Muscle of back (tissue), 11 donors: ENCODE measurements around the gene TMC8. TPM values are rescaled to one million over a fixed set of nuclear protein-coding genes. Genes with fewer than 3 reads are reported as not detected.
"Not testable (repeated sequence)": the region's sequence is repeated elsewhere in the genome, so short reads cannot be mapped to it uniquely, and the experiment has no call there.

Experiments
- DNase-seq, 3 donors: peaks; one replicate each; pipeline versions ENCODE4 v3.0.0 to v3.0.0-alpha.2; 2013
- polyA plus RNA-seq, 10 donors: library from polyadenylated mRNA; unstranded; fragments of 120-200 nt; gene quantifications; one replicate each; pipeline ENCODE4 v1.2.1, GENCODE V29; 2013; ENCODE audit not compliant: insufficient read length in 10 of 10

TMC8 gene
- polyA plus RNA-seq, 10 donors, result 1.9 to 14.0 (median 3.0) TPM

DNA sequence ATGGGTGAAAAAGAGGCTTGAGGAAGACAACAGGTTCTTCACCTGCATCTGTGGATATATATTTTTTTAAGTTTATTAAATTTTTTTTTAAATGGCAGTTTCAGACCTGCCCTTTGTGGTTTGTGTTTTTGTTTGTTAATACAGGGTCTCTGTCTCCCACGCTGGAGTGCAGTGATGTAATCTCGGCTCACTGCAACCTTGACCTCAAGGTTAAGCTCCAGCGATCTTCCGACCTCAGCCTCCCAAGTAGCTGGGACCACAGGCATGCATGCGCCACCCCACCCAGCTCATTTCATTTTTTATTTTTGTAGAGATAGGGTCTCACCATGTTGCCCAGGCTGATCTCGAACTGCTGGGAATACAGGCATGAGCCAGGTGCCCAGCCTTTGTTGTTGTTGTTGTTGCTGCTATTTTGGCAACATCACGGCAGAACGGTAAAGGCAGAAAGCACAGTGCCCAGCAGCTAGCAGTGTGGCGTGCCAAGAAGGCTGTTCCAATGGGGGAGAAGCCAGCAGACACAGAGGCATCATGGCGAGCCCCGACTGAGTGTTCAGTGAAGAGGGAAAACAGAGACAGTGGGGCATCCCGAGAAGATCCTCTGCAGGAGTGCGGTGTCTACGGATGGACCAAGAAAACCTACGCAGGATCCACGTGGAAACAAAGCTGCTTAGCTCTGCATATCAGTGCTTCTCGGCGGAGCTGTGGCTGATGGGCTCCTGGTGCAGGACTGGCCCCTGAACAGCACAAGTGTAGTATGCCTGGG is 21.7 kb upstream of the TMC8 start:
- no peak for DNase-seq

DNA sequence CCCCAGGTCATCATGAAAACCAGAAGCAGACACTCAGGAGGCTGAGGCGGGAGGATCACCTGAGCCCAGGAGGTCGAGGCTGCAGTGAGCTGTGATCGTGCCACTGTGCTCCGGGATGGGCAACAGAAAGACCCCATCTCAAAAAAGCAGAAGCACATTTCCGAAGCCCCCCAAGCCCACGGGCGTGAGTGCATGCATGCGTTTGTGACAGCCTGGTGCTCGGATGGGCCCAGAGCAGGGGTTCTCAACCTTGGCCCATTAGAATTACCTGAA is 21.1 kb upstream of the TMC8 start:
- DNase-seq, result no peak

DNA sequence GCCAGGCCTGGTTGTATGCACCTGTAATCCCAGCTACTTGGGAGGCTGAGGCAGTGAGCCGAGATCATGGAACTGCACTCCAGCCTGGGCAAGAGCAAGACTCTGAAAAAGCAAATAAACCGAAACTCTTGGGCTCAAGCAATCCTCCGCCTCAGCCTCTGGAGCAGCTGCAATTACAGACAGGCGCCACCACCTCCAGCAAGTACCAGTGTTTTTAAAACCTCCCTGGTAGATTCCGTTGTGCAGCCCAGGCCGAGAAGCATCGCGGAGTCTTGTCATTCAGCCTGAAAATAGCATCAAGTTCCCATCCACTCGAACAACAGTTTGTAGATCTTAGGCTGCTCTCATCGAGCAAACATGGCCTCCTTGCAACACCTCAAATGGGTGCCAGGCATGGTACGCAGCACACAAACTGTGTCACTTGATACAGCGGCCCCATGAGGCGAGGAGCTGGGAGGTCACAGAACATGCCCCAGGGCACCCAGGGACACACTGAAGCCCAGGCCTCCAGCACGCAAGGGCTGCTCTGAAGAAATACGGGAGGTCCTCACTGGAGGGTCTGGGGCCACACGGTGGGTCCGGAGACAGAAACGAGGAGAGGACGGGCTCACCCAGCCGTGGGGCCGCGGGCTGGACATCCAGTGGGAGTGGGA is 20.1 kb upstream of the TMC8 start:
- no peak for DNase-seq

DNA sequence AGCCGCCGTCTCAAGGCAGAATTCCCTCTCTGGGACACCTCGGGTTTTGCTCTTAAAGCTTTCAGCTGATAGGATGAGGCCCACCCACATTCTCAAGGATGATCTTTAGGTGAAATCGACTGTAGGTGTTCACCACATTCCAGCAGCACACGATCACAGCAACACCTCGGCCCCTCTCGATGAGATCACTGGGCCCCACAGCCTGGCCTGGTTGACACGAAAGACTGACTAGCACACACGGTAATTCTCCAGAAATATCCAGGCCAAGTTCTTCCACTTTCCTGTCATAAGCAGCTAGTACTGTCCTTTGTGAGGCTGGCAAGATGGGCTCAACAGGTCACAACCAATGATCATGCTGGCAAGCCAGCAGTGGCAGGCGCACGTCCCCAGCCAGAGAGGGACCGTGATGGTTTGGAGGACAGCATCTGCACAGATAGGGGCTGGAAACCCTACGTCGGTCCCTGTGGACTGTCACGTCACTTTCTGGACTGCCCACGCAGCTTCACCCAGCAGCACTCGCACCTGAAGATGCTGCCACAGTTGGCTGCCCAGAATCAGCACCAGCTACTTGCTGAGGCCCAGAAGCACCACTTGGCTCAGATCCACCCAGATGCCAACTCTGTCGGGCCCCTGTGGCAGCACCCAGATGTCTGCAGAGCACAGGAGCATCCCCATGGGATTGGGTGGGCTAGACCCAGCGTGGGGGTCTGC is 19.4 kb upstream of the TMC8 start:
- no peak for DNase-seq

DNA sequence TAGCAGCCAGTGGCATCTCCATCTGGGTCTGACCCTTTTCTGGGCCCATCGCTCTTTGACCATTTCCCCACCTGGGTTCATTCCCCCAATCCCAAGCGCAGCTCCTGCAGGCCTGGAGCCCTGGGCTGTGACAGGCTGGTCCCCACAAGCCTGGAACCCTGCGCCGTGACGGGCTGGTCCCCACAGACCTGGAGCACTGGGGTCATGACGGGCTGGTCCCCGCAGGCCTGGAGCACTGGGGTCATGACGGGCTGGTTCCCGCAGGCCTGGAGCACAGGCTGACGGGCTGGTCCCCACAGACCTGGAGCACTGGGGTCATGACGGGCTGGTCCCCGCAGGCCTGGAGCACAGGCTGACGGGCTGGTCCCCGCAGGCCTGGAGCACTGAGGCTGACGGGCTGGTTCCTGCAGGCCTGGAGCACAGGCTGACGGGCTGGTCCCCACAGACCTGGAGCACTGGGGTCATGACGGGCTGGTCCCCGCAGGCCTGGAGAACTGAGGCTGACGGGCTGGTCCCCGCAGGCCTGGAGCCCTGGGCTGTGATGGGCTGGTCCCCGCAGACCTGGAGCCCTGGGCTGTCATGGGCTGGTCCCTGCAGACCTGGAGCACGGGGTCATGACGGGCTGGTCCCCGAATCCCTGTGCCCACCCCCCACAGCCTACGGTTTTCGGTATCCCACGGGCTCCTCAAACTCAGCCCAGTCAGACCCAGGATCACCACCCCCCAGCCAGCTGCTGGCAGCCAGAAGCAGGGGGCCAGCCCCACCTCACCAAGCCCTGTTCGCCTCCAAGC is 18.6 kb upstream of the TMC8 start:
- DNase-seq, result no peak

DNA sequence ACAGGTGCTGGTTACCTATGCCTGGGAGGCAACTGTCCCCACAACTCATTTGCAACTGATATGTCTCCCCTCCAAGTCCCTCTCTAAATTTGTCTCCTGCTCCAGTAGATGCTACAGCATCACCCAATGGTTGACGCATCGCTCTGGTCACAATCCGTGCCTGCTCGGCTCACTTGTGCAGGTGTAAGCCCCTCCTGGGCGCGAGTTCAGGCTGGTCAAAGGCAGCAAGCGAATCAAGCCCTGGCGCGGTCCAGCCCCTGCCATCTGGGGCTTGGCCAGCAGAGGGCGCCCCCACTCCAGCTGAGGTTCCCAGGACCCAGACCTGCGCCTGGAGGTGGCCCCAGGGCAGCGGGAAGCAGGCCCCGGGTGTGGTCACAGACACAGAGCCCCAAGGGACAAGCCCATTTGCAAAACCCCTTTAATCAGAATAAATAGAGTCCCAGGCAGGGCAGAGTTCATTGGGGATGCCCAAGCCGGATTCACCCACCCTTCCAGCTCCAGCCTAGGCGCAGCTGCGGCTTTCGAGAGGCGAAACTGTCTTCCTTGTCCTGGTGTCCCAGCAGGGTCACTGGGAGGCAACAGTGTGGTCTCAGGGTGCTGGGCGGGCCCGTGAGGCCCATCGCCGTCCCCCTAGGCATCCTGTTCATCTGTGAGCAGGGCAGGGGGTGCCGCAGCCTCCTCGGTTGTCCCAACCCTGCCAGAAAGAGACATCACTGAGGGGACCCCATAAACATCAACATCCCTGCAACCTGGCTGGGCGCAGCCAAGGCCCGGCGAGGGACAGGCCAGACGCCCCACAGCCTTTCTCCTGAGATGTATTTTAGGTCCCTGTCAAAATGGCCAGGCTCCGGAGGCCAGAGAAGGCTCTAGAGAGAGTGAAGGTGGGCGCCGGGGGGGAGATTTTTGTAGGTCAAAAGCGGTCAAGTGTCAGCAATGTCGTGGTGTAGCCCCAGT is 17.8 kb upstream of the TMC8 start:
- DNase-seq, result peak in 2 of 3 donors; percentile 66 to 80

DNA sequence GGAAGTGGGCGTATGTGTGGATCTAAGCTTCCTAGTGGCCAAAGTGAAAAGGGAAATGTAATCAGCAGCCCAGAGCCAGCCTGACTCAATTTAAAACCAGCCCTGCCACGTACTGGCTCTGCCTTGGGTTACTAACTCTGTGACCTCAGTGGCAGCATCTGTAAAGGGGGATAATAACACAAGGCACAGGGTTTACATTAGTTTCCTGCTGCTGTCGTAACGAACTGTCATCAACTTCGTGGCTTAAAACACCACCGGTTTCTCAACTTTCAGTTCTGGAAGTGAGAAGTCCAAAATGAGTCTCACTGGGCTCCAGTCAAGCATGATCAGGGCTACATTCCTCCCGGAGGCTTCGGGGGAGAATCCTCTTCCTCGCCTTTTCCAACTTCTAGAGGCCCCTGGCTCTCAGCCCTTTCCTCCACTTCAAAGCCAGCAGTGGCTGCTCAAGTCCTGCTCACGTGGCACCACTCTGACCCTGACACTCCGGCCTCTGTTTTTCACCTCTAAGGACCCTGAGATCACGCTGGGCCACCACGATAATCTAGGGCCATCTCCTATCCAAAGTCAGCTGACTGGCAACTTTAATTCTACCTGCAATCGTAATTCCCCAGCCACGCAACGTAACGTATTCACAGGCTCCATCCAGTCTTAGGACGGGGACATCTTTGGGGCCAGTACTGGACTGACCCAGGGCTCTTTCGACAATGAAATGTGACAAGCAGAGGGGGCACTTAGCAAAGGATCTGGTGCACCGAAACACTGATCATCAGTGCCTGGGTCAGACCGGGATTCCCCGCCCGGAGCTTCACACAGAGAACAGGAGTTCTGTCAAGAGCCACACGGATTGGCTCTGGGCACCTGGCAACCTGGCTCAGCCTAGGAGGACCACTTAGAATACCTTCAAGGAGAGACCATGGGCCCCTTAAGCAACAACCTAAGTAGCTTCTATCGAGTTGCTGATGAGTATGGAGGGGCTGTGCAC is 16.5 kb upstream of the TMC8 start:
- DNase-seq, result no peak

DNA sequence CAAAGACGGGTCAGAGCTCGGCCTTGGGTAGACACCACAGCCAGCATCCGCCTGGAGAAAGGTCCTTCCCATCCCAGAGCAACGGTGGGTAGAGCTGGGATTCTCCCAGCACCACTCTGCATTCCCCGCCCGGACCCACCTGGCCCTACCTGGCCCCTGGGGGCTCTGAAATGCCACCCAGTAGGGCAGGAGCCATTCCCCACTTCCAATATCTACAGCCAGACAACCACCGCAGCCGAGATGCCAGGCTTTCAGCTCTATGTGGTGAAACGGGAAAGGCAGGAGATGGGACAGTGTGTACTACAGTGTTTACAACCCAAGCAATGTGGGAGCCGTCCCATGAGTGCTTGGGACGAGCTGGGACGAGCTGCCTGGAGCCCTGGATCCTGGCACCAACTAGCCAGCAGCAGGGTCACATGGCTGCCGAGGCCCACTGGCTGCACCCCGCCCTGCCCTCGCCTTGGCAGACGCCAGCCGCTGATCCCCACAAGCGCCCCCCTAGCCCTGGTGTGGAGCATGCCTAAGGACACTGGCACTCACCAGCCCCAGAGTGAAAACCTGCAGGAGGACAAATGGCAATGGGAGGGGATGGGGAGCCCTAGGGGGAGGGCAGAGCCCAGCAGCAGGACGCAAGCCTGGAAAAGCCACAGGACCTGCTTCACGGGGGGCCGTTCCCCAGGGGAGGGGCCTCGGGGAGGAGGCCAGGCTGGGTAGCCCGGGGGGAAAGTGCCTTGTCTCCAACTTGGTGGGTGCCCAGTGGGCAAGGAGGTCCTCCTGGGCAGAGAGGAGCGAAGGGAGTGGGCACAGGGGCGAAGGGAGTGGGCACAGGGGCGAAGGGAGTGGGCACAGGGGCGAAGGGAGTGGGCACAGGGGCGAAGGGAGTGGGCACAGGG is 15.5 kb upstream of the TMC8 start:
- no peak for DNase-seq

DNA sequence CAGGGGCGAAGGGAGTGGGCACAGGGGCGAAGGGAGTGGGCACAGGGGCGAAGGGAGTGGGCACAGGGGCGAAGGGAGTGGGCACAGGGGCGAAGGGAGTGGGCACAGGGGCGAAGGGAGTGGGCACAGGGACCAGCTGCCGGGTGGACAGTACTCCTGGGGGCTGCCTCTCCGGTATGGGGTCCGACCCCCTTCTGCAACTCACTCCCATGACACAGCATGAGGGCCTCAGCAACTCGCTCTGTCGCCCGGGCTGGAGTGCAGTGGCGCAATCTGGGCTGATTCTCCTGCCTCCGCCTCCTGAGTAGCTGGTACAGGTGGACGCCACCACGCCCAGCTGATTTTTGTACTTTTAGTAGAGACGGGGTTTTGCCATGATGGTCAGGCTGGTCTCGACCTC is 14.8 kb upstream of the TMC8 start:
- not testable (repeated sequence) for DNase-seq

DNA sequence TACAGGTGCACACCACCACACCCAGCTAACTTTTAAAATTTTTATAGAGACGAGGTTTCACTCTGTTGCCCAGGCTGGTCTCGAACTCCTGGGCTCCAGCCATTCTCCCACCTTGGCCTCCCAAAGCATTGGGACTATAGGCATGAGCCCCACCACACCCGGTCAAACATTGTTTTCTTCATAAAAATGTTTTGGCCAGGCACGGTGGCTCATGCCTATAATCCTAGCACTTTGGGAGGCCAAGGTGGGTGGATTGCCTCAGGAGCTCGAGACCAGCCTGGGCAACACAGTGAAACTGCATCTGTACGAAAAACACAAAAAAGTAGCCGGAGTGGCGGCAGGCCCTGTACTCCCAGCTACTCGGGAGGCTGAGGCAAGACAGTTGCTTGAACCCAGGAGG is 14.2 kb upstream of the TMC8 start:
- DNase-seq, result no peak

DNA sequence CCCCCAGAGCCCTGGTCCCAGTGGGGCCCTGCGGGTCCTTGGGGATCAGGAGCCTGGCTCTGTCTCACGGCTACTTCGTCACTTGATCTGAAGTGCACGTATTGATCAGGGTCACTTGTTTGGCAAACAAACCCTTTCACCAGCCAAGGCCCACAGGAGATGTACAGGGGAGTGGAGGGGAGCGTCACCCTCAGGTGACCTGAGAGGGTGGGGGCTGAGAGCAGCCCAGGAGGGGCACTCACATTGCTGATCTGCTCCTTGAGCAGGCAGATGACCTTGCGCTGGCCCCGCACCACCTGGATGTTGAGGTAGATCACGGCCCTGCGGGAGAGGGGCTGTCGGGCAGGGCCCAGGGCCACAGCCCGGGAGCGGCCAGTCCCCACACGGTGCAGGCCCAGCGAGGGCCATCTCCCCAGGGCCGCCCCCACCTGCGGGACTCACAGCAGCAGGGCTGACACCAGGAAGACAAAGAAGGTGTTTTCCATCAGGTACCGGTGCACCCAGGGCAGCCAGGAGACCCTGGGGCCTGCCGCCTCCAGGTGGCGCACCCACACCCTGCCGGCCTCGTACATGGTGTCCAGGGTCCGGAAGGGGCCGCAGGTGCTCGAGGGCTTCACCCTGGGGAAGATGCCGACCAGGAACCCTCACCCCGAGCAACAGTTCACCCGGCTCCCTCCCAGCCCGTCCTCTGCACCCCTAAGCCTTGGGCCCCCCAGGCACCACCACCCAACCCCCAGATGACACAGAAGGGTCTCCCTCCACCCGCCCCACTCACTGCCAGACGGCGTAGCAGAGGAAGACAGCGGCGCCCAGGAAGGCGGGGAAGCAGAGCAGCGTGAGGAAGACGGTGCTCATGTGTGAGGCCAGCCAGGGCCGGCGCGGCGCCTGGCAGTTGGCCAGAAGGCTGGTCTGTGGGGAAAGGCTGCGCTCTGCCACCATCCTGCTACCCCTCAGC is 13.3 kb upstream of the TMC8 start:
- no peak for DNase-seq

DNA sequence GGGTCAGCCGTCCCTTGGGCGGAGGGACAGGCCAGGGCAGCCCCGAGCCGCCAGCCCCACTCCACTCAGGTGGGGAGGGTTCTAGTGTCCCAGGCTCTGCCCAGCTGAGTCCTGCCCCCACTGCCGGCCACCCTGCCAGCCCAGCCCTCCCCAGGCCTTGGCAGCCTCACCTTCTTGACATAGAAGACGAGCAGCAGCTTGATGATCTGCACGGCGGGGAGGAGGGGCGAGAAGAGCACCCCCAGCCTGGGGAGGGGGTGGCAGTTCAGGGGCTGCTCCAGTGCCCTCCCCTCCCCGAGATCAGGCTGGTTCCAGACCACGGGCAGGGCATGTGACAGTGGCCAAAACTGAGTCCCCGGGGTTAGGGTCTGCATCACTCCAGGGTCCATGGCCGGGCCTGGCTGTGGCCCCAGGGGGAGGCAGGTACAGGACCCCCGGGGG is 11.8 kb upstream of the TMC8 start:
- no peak for DNase-seq

DNA sequence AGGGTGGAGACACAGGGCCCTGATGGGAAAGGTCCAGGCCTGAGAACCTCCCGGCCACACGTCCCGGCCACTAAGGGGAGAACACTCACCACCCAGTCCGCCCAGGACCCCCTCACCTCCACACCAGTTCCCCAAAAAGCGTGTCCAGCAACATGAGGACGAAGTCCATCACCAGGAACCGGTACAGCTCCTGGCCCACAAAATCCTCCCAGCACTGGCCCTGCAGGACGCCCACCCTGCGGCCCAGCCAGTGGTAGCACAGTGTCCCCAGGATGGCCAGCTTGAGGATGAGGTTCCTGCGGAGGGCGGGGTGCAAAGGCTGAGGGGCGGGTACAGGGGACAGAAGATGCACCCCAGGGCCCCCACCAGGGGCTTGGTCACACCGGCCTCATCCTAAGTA is 10.0 kb upstream of the TMC8 start:
- DNase-seq, result no peak

DNA sequence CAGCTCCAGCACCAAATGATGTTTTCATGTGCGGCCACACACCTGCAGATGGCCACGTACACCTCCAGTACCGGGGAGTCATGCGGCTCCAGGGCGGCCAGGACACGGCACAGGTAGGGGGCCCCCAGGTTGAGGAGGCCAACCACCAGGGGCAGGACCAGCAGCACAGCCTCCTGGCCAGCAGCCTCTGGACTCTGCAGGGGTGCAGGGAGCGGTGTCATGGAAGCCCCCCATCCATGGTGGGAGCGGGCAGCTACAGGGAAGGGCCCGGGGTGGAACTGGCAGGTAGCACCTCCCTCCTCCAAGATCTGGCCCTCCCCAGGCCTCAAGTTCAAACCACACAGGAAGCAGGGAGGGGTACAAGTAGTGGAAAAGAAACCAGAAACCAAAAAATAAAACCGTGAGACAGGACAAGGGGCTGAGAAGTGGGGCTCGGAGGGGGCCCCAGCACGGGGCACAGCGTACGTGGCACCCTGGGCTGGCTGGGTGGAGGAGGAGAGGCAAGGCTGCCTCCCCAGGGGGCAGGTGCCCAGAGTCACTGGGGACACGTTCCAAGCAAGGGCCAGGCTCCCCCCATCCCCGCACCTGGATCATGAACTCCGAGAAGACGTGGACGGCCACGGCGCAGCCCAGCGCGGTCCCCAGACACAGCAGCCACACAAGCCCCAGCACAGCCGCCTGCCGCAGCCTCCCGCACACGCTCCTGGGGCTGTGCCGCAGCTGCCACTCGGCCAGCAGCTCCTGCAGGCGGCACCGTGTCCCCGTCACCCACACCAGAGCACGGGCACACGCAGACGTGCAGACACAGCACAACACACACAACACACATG is 9.4 kb upstream of the TMC8 start:
- no peak for DNase-seq

DNA sequence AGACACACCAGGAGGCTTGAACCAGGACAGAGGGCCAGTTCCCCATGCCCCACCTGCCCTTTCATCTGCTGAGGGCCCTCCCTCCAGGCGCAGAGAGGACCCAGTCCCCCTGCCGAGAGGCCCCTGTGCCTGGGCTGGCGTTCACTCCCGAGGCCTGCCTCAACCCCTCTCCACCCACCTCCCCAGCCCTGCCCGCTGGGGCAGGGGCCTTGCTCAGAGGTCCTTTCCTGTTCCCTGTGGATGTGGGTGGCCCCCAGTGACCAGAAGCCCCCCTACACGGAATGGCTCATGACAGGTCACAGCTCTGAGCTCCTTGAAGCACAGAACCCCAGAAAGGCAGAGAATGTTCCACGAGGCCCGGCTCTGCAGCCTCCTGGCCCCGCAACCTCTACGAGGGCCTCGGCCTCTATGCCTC is 8.8 kb upstream of the TMC8 start:
- no peak for DNase-seq

DNA sequence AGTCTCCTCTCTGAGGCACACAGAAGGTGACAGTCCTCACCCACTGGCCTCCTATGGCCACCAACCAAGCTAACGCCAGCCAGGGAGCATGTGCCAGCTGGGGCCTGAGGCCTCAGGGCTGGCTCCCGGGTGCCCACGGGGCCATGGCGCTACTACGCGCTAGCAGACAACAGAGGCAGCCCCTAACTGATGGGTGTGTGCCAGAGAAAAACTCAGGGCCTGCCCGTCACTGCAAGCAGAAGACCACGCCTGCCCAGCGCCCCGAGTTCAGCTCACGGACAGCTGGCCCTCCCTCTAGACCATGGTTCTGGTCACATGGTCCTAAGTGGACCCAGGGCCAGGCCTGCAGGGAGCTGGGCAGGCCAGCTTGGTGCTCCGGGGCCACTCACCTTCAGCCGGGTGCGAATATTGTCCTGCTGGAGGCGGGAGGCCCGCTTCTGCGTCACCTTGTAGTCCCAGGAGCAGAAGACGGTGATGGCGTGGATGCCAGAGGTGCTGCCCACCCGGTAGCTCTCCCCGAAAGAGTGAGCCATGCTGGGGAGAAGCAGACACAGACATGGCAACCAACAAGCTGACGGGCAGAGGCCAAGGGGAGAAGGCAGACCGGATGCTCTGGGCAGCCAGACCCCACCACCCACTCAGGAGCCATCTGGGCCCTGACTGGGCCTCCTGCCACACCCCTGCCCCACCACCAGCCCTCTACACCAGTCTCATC is 8.2 kb upstream of the TMC8 start:
- DNase-seq, result no peak
